PC-3 (cell line): ENCODE data around the gene CXXC5. TPM values are rescaled to one million over a fixed set of nuclear protein-coding genes. Genes with fewer than 3 reads are reported as not detected.
A peak's percentile ranks its signal among the peaks of the same experiment; 100 is the strongest.

Source experiments
- ATAC-seq: fragments of 200-7000 bp; cut with Tn5 transposase; 2 replicates; pipeline ENCODE4 v1.9.1; 2020; ENCODE audit warnings: mild to moderate bottlenecking, moderate library complexity
- BruUV-seq: library from RNA; stranded (reverse); fragments of 400-500 nt; replicated peaks from 2 replicates; lab custom pipeline; 2021; lab: Mats Ljungman, UMichigan
- CTCF ChIA-PET: fragments of 300-600 bp; sonication (Branson Sonifier 250); formaldehyde crosslinking; loops from one replicate; lab custom pipeline; 2022; ENCODE audit warnings: antibody characterized with exemption; lab: Charles Lee
- POLR2A ChIA-PET: fragments of 300-600 bp; sonication (Branson Sonifier 250); formaldehyde crosslinking; loops from one replicate; lab custom pipeline; 2022; ENCODE audit warnings: antibody characterized with exemption; ENCODE audit not compliant: unreplicated experiment; lab: Charles Lee
- DNase-seq: peaks from one replicate; pipeline ENCODE4 v3.0.0-alpha.2; 2015
- H2AFZ ChIP-seq: fragments of 300-600 bp; sonication (generic); 2 replicates; pipeline ENCODE4 v1.6.0; 2016; ENCODE audit warnings: antibody characterized with exemption, low read length
- H3F3A ChIP-seq: fragments of 300-600 bp; sonication (generic); one replicate; pipeline ENCODE4 v1.6.0; 2017; ENCODE audit warnings: antibody characterized with exemption, low read length, control low read depth, mild to moderate bottlenecking; ENCODE audit not compliant: unreplicated experiment
- H3K27ac ChIP-seq: fragments of 300-600 bp; sonication (generic); 2 replicates; pipeline ENCODE4 v1.5.1; 2016; ENCODE audit warnings: mild to moderate bottlenecking, low read length
- H3K27me3 ChIP-seq: fragments of 300-600 bp; sonication (generic); 2 replicates; pipeline ENCODE4 v1.6.1; 2016; ENCODE audit warnings: low read length, mixed read lengths
- H3K36me3 ChIP-seq: fragments of 300-600 bp; sonication (generic); 2 replicates; pipeline ENCODE4 v1.6.1; 2016; ENCODE audit warnings: low read depth, mixed run types, low read length, mixed read lengths
- H3K4me1 ChIP-seq: fragments of 300-600 bp; sonication (generic); 2 replicates; pipeline ENCODE4 v1.5.1; 2016; ENCODE audit warnings: low read length; ENCODE audit not compliant: insufficient read depth
- H3K4me2 ChIP-seq: fragments of 300-600 bp; sonication (generic); 2 replicates; pipeline ENCODE4 v1.6.0; 2016; ENCODE audit warnings: low read length
- H3K4me3 ChIP-seq: fragments of 300-600 bp; sonication (generic); 2 replicates; pipeline ENCODE4 v1.5.1; 2016; ENCODE audit warnings: mild to moderate bottlenecking, low read length, mixed read lengths
- H3K79me2 ChIP-seq: fragments of 300-600 bp; sonication (generic); 2 replicates; pipeline ENCODE4 v1.6.1; 2017; ENCODE audit warnings: low read length, mixed read lengths
- H3K9ac ChIP-seq: fragments of 300-600 bp; sonication (generic); 2 replicates; pipeline ENCODE4 v1.6.0; 2016; ENCODE audit warnings: mild to moderate bottlenecking, low read length
- H3K9me2 ChIP-seq: fragments of 300-600 bp; sonication (generic); replicated peaks from 2 replicates; pipeline ENCODE4 v1.6.1; 2016; ENCODE audit warnings: mixed run types, low read length, mixed read lengths
- H3K9me3 ChIP-seq: fragments of 300-600 bp; sonication (generic); 2 replicates; pipeline ENCODE4 v1.6.1; 2016; ENCODE audit warnings: low read length, mixed read lengths
- H4K20me1 ChIP-seq: fragments of 300-600 bp; sonication (generic); 2 replicates; pipeline ENCODE4 v1.6.1; 2016; ENCODE audit warnings: low read length, mixed read lengths
- EZH2 ChIP-seq: fragments of 300-600 bp; sonication (generic); IDR thresholded peaks from one replicate; pipeline ENCODE4 v1.6.1; 2017; ENCODE audit warnings: antibody characterized with exemption, mild to moderate bottlenecking, low read length; ENCODE audit not compliant: unreplicated experiment
- EZH2phosphoT487 ChIP-seq: fragments of 300-600 bp; sonication (generic); IDR thresholded peaks from 2 replicates; pipeline ENCODE4 v1.6.1; 2018; ENCODE audit warnings: mild to moderate bottlenecking, antibody characterized with exemption, low read length, borderline replicate concordance
- intact Hi-C: fragments of 100-400 bp; cut with micrococcal nuclease; formaldehyde crosslinking; loops from 2 replicates; pipeline ENCODE4 v1.9.0; 2023
- total RNA-seq: library from RNA; depleted of rRNA; stranded (reverse); fragments of >200 nt; gene quantifications from 2 replicates; pipeline ENCODE4 v1.2.3, GENCODE V29; 2014
- TF ChIP-seq, protein P1 (sequence below): fragments of 300-600 bp; sonication (generic); conservative IDR thresholded peaks from 2 replicates; pipeline ENCODE4 v1.5.1; 2017; ENCODE audit warnings: antibody characterized with exemption, low read depth, mild to moderate bottlenecking, low read length

The CXXC5 gene
- total RNA-seq, 1 experiment from 2014 or later: 31.1 TPM

DNA sequence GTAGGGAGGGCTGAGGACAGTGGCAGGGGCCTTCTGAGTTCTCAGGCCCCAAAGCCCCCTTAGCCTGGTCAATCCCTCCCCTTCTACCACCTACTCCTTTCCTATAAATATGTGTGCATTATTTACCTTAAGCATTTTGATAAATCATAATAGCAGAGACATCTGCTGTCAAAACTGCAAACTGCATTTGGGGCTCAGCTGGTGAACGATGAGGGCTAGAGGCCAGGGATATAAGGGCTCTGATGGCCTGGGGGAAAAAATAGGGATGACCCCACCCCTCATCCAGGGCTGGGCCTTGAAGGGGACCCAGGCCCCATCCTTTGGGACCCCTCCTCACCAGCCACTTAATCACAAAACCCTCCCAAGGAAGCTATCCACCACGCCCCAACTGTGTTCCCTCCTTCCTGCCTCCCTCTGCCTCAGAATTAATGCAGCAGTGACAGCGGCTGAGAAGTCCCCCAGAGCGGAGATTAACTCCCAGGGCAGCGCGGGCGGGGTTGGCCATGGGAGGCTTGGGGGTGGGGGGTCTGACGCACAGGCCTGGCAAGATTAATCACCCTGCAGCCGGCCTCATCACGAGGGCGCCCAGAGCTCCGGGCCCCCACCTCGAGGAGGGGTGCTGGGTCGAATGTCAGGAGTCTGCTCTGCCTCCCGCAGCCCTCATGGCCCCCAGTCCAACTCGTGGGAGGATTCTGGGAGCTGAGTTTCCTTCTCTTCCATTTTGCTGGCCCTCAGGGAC, 42.1 kb downstream of the CXXC5 start:
- TF ChIP-seq EZH2: no peak
- TF ChIP-seq, protein P1, sequence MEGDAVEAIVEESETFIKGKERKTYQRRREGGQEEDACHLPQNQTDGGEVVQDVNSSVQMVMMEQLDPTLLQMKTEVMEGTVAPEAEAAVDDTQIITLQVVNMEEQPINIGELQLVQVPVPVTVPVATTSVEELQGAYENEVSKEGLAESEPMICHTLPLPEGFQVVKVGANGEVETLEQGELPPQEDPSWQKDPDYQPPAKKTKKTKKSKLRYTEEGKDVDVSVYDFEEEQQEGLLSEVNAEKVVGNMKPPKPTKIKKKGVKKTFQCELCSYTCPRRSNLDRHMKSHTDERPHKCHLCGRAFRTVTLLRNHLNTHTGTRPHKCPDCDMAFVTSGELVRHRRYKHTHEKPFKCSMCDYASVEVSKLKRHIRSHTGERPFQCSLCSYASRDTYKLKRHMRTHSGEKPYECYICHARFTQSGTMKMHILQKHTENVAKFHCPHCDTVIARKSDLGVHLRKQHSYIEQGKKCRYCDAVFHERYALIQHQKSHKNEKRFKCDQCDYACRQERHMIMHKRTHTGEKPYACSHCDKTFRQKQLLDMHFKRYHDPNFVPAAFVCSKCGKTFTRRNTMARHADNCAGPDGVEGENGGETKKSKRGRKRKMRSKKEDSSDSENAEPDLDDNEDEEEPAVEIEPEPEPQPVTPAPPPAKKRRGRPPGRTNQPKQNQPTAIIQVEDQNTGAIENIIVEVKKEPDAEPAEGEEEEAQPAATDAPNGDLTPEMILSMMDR: peak; percentile 77
- Histone ChIP-seq H2AFZ (no peak overlapping the region), H3K9me3 (no peaks in the 10 kb centered on the region), H3K4me2 (no peak overlapping the region), H3K4me1 (no peaks in the 10 kb centered on the region), H3K36me3 (no peaks in the 10 kb centered on the region), H4K20me1 (no peaks in the 10 kb centered on the region), H3K27me3 (no peaks in the 10 kb centered on the region), H3K79me2 (no peaks in the 10 kb centered on the region), H3K9ac (no peak overlapping the region), H3K9me2 (no peaks in the 10 kb centered on the region), H3K4me3 (no peak overlapping the region), H3K27ac (no peak overlapping the region), H3F3A (no peaks in the 10 kb centered on the region)
- no TSS peak for BruUV-seq
- POLR2A ChIA-PET: no interaction called here
- ATAC-seq (peak; percentile 78), DNase-seq (peak; percentile 69)
- intact Hi-C loops: loop anchor here (1.0 to 2.0 kb wide), 2 partner anchors 57 to 171 kb away; no protein-coding TSS in a partner anchor
- CTCF ChIA-PET: interaction anchor here (0.6 to 1.3 kb wide), 5 partner anchors 26 to 127 kb away, joined by 3 to 9 read pairs (median 4); no protein-coding TSS in a partner anchor

DNA sequence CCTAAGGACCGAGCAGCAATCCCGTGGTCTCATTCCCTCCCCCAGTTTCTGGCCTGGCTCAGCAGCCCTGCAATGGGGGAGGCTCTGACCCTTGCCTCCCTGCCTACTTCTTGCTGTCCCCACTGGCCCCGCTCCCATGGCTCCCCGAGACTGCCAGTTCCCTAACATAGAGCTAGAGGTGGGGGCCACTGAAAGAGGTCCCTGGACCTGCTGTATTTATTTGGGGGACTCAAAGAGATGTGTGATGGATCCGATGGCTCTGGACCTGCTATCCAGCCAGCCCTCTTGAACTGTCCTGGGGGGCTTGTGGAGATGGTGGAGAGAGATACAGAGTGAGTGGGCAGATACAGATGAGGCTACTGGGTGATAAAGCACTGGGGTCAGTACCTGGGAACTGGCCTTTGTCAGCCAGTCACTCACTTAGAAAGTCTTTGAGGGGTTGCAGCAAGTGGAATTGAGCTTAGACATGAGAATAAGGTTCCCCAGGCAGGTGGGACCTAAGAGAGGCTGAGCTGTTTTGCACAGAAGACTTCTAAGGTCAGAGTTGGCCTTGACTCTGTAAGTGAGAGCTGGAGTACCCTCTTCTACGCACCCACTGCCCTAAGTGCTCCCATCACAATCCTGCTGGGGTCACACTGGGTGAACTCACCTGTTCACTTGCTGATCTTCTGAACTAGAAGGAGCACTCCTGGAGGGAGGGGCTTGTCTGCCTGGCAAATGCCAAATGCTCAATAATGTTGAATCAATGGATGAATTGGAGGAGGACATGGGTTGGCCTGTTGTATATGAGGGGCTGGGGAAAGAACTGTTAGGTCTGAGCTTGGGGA, 42.9 kb downstream of the CXXC5 start:
- Histone ChIP-seq H3K4me2 (no peak overlapping the region), H3K9me2 (no peaks in the 10 kb centered on the region), H3K27ac (no peak overlapping the region), H4K20me1 (no peaks in the 10 kb centered on the region), H3K9me3 (no peaks in the 10 kb centered on the region), H3K79me2 (no peaks in the 10 kb centered on the region), H3K36me3 (no peaks in the 10 kb centered on the region), H3K27me3 (no peaks in the 10 kb centered on the region), H2AFZ (no peak overlapping the region), H3K4me1 (no peaks in the 10 kb centered on the region), H3F3A (no peaks in the 10 kb centered on the region), H3K9ac (no peak overlapping the region), H3K4me3 (no peak overlapping the region)
- no peak for TF ChIP-seq EZH2
- no peak for TF ChIP-seq EZH2phosphoT487
- TF ChIP-seq, protein P1: no peak
- DNase-seq (no peak), ATAC-seq (no peak)
- BruUV-seq: no TSS peak
- intact Hi-C loops: loop anchor here (1.0 to 2.0 kb wide), 2 partner anchors 58 to 172 kb away; no protein-coding TSS in a partner anchor
- ChIA-PET POLR2A (no interaction called here), CTCF (interaction anchor here (0.7 to 1.0 kb wide), 3 partner anchors 20 to 128 kb away, joined by 3 to 5 read pairs (median 3); no protein-coding TSS in a partner anchor)
